Suprapubic skin (tissue), 3 donors: ENCODE results near the gene ARAP3.

ENCODE experiments used
- CTCF ChIP-seq, 2 donors: fragments of 200-600 bp in 1 of 2; fragments of 450-650 bp in 1 of 2; sonication (generic) in 1 of 2; IDR thresholded peaks; one replicate each; pipeline ENCODE4 v1.5.1; 2016 to 2019; ENCODE audit warnings: antibody characterized with exemption in 2 of 2, mild to moderate bottlenecking in 1 of 2, moderate library complexity in 1 of 2
- POLR2A ChIP-seq, 2 donors: fragments of 450-650 bp; IDR thresholded peaks; one replicate each; pipeline ENCODE4 v1.6.1; 2017; ENCODE audit warnings: antibody characterized with exemption in 2 of 2, mild to moderate bottlenecking in 2 of 2, moderate library complexity in 2 of 2

- TF ChIP-seq CTCF (IDR thresholded peaks at IDR 0.05) = no peak
- TF ChIP-seq POLR2A (IDR thresholded peaks at IDR 0.05) = no peak
These were observed 74.0 kb downstream of the ARAP3 start for GRCh38 chr5:141608046-141608445.
